ENCODE measurements around the gene ODAD3.
"Not testable (repeated sequence)": the region's sequence is repeated elsewhere in the genome, so short reads cannot be mapped to it uniquely, and the experiment has no call there.

ODAD3 gene

GRCh38 chr19:11435057-11435832 lies at the start of gene ODAD3, which contains the start of gene PRKCSH:
Gene ODAD3 (minus strand): TSS chr19:11435121. CDS start chr19:11435016, 105 bp downstream.
Gene PRKCSH (plus strand): TSS chr19:11435635. CDS start chr19:11436118, 483 bp downstream.
- DNase-seq = peak; percentile 99

DNA sequence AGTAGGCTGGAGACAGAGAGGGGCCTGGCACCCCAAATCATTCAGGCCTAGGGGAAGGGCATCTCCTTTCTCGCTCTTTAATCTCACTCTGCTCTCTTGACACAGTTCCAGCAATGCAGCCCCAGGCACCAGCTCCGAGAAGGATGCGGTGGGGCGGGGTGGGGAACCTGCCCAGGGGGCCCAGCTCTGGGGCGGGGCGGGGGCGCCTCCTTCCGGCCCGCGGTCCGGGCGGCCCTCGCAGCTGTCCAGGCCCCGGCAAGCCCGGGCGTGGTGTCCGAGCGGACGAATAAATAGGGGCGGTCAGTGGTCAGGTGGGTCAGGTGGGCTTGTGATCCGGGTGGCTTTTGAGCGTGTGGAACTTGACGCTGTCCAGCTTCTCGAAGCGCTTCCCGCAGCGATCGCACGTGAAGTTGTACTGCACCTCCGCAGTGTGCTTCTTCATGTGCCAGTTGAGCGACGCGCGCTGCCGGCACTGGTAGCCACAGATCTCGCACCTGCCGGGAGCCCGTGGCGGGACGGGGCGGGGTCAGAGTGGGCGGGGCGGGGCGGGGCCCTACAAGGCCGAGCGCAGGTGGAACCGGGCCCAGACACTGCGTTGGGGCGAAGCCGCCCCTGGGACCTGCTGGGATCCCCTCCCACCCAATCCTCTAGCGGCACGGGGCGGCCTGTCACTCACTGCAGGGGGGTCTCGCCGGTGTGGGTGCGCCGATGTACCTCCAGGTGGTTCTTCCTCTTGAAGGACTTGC lies 48.6 kb upstream of the ODAD3 start:
- no peak for DNase-seq

- peak; percentile 12 for DNase-seq
These were observed 47.6 kb upstream of the ODAD3 start for GRCh38 chr19:11482384-11483050.

DNA sequence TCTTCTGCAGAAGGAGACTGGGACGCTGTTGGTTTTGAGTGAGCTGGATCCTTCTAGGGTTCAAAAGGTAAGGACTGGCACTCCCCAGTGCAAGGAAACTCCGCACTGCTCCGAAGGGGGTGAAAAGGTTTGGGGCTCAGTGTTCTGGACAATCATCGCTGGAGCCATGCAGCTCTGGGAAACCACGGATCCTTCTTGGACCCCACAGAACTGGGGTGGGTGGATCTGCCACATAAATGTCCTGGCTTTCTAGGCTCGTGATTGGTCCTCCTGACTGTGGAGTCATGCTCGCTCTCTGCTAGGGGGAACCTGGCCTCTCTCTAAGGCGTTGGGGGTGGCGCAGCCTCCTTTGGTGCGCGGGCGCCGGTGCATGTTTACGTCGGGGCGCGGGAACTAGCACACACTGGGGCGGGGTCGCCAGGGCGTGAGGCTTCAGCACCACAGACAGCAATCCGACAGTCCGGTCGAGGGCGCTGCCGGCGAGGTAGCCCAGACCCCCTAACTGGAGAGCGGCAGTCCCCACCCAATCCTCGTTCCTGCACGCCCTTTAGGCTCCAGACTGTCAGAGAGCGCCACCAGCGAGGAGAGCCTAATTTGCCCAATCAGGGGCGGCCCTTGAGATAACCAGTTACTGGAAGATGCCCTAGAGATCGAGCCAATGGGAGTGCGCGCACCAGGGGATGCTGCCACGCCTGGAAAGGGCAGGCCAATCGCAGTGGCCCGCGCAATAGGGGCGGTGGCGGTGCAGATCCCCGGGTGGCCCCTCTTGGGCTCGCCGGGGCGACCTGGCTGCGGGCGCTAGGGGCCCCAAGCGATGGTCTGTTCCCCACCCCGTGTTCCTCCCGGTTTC lies 46.8 kb upstream of the ODAD3 start:
- no peak for DNase-seq

DNA sequence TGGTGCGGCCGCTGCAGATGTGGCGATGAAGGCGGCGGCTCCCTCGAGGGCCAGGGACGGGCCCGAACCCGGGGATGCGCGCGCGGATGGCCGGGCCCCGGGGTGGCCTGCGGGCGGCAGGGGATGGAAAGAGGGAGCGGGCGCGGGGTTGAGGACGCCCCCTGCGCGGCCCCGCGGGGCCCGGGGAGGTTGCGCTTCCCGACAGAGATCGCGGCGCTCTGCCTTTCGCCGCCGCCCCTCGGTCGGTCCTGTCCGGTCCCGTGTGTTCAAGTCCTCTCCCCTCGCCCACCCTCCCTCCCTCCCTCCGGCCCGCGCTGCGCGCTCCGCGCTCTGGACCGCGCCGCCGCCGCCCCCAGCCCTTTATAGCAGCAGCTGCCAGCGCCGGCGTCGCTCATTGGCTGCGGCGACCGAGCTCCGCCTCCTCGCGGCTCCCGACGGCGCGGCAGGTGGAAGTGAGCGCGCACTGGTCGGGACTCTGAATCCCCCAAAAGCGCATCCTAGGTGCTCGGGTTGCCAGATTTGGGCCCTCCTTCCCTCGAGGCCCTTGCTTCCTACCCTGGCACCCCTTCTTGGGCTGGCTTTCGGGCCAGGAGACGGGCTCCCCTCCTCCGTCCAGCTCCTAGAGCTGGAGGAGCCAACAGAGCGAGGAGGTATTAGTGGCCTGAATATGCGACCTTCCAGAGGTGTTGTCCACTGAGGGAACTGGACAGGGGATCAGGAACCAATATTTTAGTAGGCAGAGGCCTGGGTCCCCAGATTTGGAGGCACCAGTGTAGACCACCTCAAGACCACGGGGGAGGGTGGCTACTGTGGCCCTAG lies 46.0 kb upstream of the ODAD3 start, which contains the start of gene ELAVL3:
TSS of gene ELAVL3 (minus strand) at position 332 of the 819 bp plus-strand sequence. CDS start 438 bp downstream, outside the sequence.
- DNase-seq = no peak

DNA sequence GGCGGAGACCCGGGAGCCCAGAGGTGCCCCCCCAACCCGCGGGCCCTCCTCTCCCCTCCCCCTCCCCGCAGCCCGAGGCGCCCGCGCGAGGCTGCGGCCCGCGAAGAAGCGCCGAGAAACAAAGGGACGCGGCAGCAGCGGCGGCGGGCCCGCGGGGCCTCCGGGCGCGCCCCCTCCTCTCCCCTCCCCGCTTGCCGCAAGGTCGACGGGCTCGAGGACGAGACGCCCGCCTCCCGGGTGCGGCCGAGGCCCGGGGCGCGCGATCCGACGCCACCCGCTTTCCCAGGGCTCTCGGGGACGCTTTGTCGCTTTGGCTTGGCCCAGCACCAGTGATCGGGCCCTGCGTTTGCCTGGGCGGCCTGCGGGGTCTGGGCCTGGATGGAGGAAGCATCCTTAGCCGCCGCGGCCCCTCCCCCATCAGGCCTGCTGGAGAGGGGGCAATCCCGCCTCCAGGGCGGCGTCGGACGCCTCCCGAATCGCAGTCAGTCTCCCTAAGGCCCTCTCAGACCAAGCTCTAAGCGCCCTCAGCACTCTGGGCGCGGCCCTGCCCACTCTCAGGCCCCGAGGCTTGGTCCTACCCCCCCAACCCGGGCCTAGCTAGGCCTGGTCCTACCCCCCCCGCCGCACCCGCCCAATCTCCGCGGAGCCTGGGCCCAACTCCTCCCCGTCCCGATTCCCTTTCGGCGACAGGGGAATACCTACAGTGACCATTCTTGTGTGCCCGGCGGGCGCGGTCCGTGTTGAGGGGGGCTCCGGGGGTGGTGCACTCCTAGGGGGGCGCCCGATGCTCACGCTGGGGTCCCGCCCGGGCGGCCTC lies 45.2 kb upstream of the ODAD3 start:
- DNase-seq = no peak

GRCh38 chr19:11479090-11479897 lies 44.4 kb upstream of the ODAD3 start:
- no peak for DNase-seq

DNA sequence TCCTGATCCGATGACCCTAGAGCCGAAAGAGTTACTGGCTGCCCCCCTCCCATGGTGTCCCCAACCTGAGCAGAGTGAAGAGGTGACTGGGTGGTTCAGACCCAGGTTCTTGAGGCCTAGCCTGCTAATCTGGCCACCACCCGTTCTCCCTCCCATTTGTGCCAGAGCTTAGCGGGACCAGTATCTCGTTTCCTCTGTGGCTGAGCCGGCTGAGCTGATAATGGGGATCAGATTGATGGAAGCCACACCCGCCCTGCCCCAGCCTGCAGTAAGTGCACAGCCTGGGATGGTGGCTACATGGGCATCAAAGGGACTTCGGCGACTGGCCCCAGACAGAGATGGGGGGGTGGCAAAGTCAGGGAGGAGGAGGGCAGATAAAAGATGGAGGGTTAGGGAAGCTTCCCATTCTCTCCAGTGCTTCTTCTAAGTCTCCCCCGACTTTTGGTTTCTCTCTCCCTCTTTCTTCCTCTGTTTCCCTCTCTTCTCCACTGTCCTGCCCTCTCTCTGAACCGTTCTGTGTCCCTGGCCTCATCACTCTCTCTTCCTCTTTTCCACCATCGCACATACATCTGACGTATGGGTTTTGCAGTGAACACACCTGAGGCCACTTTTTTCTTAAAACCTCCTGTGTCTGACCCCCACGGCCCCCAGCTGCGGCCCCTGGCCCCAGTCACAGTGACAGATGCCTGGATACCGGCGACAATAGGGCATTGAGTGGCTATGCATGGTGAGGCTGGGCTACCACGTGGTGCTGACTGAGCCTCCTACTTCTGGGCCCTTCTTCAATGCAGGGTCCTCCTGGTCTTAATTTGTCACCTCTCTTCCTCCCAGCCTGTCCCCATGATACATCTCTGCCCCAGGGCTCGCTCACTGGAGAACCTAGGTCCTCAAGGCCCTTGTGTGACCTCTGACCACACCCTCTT lies 43.5 kb upstream of the ODAD3 start:
- DNase-seq = no peak

DNA sequence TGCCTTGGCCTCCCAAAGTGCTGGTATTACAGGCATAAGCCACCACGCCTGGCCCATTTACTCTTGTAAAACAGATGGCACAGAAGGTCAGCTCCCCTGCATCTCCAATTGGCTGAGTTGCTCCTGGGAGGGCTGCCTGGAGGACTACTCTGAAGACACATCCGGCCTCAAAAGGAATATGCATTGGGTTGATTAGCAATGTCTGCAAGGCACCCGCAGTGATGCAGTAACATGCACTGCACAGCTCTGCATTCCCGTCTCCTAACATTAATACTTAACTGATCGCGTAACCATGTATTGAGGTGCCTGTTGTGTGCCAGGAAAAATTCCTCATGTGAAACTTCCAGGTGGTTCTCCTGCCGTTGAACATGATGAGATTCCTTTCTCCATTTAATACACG lies 40.9 kb upstream of the ODAD3 start:
- no peak for DNase-seq

DNA sequence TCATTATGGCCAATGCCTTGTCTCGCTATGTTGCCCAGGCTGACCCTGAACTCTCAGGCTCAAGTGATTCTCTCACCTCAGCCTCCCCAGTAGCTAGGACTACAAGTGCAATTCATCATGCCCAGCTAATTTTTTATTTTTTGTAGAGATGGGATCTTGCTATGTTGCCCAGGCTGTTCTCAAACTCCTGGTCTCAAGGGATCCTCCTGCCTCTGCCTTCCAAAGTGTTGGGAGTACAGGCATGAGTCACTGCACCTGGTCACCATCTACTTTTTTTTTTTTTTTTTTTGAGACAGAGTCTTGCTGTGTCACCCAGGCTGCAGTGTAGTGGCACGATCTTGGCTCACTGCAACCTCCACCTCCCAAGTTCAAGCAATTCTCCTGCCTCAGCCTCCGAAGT lies 40.4 kb upstream of the ODAD3 start:
- not testable (repeated sequence) for DNase-seq

DNA sequence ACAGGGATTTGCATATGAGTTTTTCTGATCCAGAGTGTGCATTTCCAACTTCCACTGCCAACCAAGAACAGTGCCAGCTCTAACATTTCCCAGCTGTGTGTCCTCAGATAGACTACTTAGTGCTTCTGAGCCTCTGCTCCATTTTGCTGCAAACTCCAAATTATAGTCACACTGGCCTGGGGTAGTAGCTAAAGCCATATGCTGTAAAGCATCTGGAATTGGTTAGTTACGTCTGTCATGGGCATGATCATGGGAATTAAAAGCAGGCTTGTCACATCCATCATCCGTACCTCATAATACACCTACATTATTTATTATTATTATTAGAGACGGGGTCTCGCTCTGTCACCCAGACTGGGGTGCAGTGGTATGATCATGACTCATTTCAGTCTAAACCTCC lies 38.8 kb upstream of the ODAD3 start:
- DNase-seq = no peak

- DNase-seq = not testable (repeated sequence)
These were observed 33.4 kb upstream of the ODAD3 start for GRCh38 chr19:11468266-11468845.

- no peak for DNase-seq
These were observed 30.7 kb upstream of the ODAD3 start for GRCh38 chr19:11465600-11465999.

DNA sequence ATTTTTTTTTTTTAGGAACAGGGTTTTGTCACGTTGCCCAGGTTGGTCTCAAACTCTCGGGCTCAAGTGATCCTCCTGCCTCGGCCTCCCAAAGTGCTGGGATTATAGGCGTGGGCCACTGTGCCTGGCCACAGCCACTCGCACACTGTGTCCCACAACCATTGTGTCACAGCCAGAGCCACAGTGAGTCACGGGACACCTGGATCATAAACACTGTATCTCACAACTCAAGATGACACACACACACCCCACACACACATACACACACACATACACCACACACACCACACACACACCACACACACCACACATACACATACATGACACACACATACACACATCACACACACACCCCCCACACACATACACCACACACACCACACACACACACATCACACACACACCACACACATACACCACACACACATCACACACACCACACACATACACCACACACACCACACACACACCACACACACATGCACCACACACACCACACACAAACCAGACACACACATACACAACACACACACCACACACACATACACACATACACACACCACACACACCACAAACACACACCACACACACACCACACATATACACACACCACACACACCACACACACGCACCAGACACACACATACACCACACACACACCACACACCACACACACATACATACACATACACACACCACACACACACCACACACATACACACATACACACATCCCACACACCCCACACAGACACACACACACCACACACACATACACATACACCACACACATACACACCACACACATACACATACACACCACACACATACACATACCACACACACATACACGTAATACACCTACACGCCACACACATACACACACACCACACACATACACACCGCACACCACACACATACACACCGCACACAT lies 29.7 kb upstream of the ODAD3 start:
- no peak for DNase-seq

DNA sequence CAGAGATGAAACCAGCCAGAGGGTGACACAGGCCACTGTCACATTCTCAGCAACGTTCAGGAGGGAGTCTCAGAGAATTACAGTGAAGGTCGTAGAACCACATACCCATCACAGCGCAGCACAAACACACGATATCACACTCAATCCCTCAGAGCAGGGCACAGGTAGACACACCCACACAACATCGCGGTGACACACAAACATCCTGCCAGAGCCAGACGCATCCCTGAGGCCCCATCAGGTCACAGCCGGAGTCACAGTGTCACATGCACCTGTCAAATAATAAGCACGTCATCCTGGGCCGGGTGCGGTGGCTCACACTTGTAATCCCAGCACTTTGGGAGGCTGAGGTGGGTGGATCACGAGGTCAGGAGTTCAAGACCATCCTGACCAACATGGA lies 28.5 kb upstream of the ODAD3 start:
- no peak for DNase-seq

DNA sequence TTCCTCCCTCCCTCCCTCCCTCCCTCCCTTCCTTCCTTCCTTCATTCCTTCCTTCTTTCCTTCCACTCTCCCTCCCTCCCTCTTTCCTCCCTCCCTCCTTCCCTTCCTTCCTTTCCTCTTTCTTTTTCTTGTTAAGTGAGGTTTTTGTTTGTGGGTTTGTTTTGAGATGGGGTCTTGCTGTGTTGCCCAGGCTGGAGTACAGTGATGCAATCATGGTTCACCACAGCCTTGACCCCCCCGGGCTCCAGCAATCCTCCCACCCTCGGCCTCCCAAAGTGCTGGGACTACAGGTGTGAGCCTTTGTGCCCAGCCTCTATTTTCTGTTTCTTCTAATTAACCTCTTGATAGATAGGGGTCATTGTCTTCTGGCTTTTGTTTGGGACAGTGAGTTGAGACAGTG lies 26.5 kb upstream of the ODAD3 start:
- DNase-seq = no peak

DNA sequence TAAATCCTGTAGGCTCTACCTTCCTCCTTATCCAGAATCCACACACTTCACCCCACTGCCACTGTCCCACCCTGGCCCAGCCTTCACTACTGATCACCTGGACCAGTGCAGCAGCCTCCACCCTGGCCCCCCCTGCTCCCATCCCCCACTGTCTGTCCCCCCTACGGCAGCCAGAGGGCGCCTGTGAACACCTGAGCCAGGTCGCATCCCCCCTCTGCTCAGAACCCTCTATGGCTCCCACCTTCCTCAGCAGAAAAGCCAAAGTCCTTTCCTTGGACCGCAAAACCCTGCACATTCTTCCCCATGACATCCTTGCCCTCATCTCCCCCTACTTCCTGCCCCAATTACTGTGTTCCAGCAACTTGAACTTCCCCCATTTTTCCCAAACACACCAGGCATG lies 25.3 kb upstream of the ODAD3 start:
- no peak for DNase-seq

All from amniotic stem cell (primary cell).